ENCODE results near the gene FGD2.
"Not testable (repeated sequence)": the region's sequence is repeated elsewhere in the genome, so short reads cannot be mapped to it uniquely, and the experiment has no call there.

The FGD2 gene

GRCh38 chr6:36980129-36980528 is 25.3 kb upstream of the FGD2 start:
- Histone ChIP-seq H3K27ac (ENCODE audit: low read depth, low read length, severe bottlenecking) (no peak overlapping the region), H3K4me1 (ENCODE audit: control insufficient read depth, insufficient read depth, low read length, poor library complexity, severe bottlenecking) (peaks cover 26% of the 10 kb centered on the region), H3K4me3 (ENCODE audit: extremely low read depth, insufficient read depth, low read length, poor library complexity, severe bottlenecking) (no peak overlapping the region), H3K9me3 (ENCODE audit: control insufficient read depth, low read length) (no peaks in the 10 kb centered on the region), H3K36me3 (ENCODE audit: control insufficient read depth, insufficient read depth, low read length) (peaks cover 89% of the 10 kb centered on the region)
- WGBS, 2 experiments (ENCODE audit: insufficient coverage in 2 of 2), result 93 to 100% methylated on average over 2 to 6 of the region's 6 CpGs

GRCh38 chr6:36980876-36981619 is 24.4 kb upstream of the FGD2 start:
- WGBS, 2 experiments (ENCODE audit: insufficient coverage in 2 of 2), result 81 to 84% methylated on average over 13 to 14 of the region's 14 CpGs

GRCh38 chr6:36983538-36983937 is 21.9 kb upstream of the FGD2 start:
- Histone ChIP-seq H3K4me1 (ENCODE audit: control insufficient read depth, insufficient read depth, low read length, poor library complexity, severe bottlenecking) (peaks cover 30% of the 10 kb centered on the region), H3K36me3 (ENCODE audit: control insufficient read depth, insufficient read depth, low read length) (peaks cover 55% of the 10 kb centered on the region), H3K9me3 (ENCODE audit: control insufficient read depth, low read length) (no peaks in the 10 kb centered on the region), H3K27ac (ENCODE audit: low read depth, low read length, severe bottlenecking) (no peak overlapping the region), H3K4me3 (ENCODE audit: extremely low read depth, insufficient read depth, low read length, poor library complexity, severe bottlenecking) (no peak overlapping the region)
- WGBS, 2 experiments (ENCODE audit: insufficient coverage in 2 of 2), result 91 to 100% methylated on average over 3 of the region's 3 CpGs

More at GRCh38 chr6:36980876-36981619, 24.4 kb upstream of the FGD2 start:
- Histone ChIP-seq H3K4me1 (ENCODE audit: control insufficient read depth, insufficient read depth, low read length, poor library complexity, severe bottlenecking) (peaks cover 26% of the 10 kb centered on the region), H3K9me3 (ENCODE audit: control insufficient read depth, low read length) (no peaks in the 10 kb centered on the region), H3K4me3 (ENCODE audit: extremely low read depth, insufficient read depth, low read length, poor library complexity, severe bottlenecking) (no peak overlapping the region), H3K27ac (ENCODE audit: low read depth, low read length, severe bottlenecking) (no peak overlapping the region), H3K36me3 (ENCODE audit: control insufficient read depth, insufficient read depth, low read length) (peaks cover 80% of the 10 kb centered on the region)

- 4 to 7% methylated on average over 16 to 19 of the region's 19 CpGs for WGBS, 2 experiments (ENCODE audit: insufficient coverage in 2 of 2)
- peak overlapping the region; percentile 96 for H3K4me3 ChIP-seq (ENCODE audit: extremely low read depth, insufficient read depth, low read length, poor library complexity, severe bottlenecking)
- H3K36me3 ChIP-seq (ENCODE audit: control insufficient read depth, insufficient read depth, low read length), result peaks cover 42% of the 10 kb centered on the region
- H3K27ac ChIP-seq (ENCODE audit: low read depth, low read length, severe bottlenecking), result peak overlapping the region; percentile 89
- H3K4me1 ChIP-seq (ENCODE audit: control insufficient read depth, insufficient read depth, low read length, poor library complexity, severe bottlenecking), result peaks cover 30% of the 10 kb centered on the region
- no peaks in the 10 kb centered on the region for H3K9me3 ChIP-seq (ENCODE audit: control insufficient read depth, low read length)
These were observed 20.7 kb upstream of the FGD2 start for GRCh38 chr6:36984581-36985416.

- H3K36me3 ChIP-seq (ENCODE audit: control insufficient read depth, insufficient read depth, low read length), result peaks cover 36% of the 10 kb centered on the region
- H3K9me3 ChIP-seq (ENCODE audit: control insufficient read depth, low read length), result no peaks in the 10 kb centered on the region
- peak overlapping the region; percentile 96 for H3K4me3 ChIP-seq (ENCODE audit: extremely low read depth, insufficient read depth, low read length, poor library complexity, severe bottlenecking)
- peak overlapping the region; percentile 89 for H3K27ac ChIP-seq (ENCODE audit: low read depth, low read length, severe bottlenecking)
- peaks cover 30% of the 10 kb centered on the region for H3K4me1 ChIP-seq (ENCODE audit: control insufficient read depth, insufficient read depth, low read length, poor library complexity, severe bottlenecking)
- 0% methylated on average over 8 of the region's 15 CpGs for WGBS, 2 experiments (ENCODE audit: insufficient coverage in 2 of 2)
These were observed 20.0 kb upstream of the FGD2 start for GRCh38 chr6:36985417-36985807.

GRCh38 chr6:36985808-36986703 is 19.4 kb upstream of the FGD2 start, which contains the start of gene MTCH1:
TSS of gene MTCH1 (minus strand) at chr6:36986196. CDS start at chr6:36986173, 23 bp downstream.
- peaks cover 27% of the 10 kb centered on the region for H3K4me1 ChIP-seq (ENCODE audit: control insufficient read depth, insufficient read depth, low read length, poor library complexity, severe bottlenecking)
- H3K9me3 ChIP-seq (ENCODE audit: control insufficient read depth, low read length), result no peaks in the 10 kb centered on the region
- H3K4me3 ChIP-seq (ENCODE audit: extremely low read depth, insufficient read depth, low read length, poor library complexity, severe bottlenecking), result peak within 1 kb of the TSS; percentile 96
- H3K27ac ChIP-seq (ENCODE audit: low read depth, low read length, severe bottlenecking), result peak within 1 kb of the TSS; percentile 89
- H3K36me3 ChIP-seq (ENCODE audit: control insufficient read depth, insufficient read depth, low read length), result peaks cover 29% of the 10 kb centered on the region
- 0% methylated on average over 91 to 94 of the region's 101 CpGs for WGBS, 2 experiments (ENCODE audit: insufficient coverage in 2 of 2)

- Histone ChIP-seq H3K4me1 (ENCODE audit: control insufficient read depth, insufficient read depth, low read length, poor library complexity, severe bottlenecking) (peaks cover 26% of the 10 kb centered on the region), H3K36me3 (ENCODE audit: control insufficient read depth, insufficient read depth, low read length) (peaks cover 23% of the 10 kb centered on the region), H3K27ac (ENCODE audit: low read depth, low read length, severe bottlenecking) (peak overlapping the region; percentile 89), H3K4me3 (ENCODE audit: extremely low read depth, insufficient read depth, low read length, poor library complexity, severe bottlenecking) (peak overlapping the region; percentile 96), H3K9me3 (ENCODE audit: control insufficient read depth, low read length) (no peaks in the 10 kb centered on the region)
- WGBS, 2 experiments (ENCODE audit: insufficient coverage in 2 of 2), result 14 to 19% methylated on average over 3 to 4 of the region's 8 CpGs
These were observed 18.8 kb upstream of the FGD2 start for GRCh38 chr6:36986704-36987047.

GRCh38 chr6:36989264-36989663 is 16.2 kb upstream of the FGD2 start:
- H3K36me3 ChIP-seq (ENCODE audit: control insufficient read depth, insufficient read depth, low read length), result no peaks in the 10 kb centered on the region
- no peaks in the 10 kb centered on the region for H3K9me3 ChIP-seq (ENCODE audit: control insufficient read depth, low read length)
- H3K4me3 ChIP-seq (ENCODE audit: extremely low read depth, insufficient read depth, low read length, poor library complexity, severe bottlenecking), result no peak overlapping the region
- H3K4me1 ChIP-seq (ENCODE audit: control insufficient read depth, insufficient read depth, low read length, poor library complexity, severe bottlenecking), result peaks cover 4% of the 10 kb centered on the region
- WGBS, 2 experiments (ENCODE audit: insufficient coverage in 2 of 2), result 82 to 86% methylated on average over 5 of the region's 6 CpGs
- H3K27ac ChIP-seq (ENCODE audit: low read depth, low read length, severe bottlenecking), result no peak overlapping the region

- not testable (repeated sequence) for H3K9me3 ChIP-seq (ENCODE audit: control insufficient read depth, low read length); H3K4me1 ChIP-seq (ENCODE audit: control insufficient read depth, insufficient read depth, low read length, poor library complexity, severe bottlenecking); H3K4me3 ChIP-seq (ENCODE audit: extremely low read depth, insufficient read depth, low read length, poor library complexity, severe bottlenecking); H3K36me3 ChIP-seq (ENCODE audit: control insufficient read depth, insufficient read depth, low read length); H3K27ac ChIP-seq (ENCODE audit: low read depth, low read length, severe bottlenecking)
- 80 to 82% methylated on average over 2 of the region's 2 CpGs for WGBS, 2 experiments (ENCODE audit: insufficient coverage in 2 of 2)
These were observed 15.1 kb upstream of the FGD2 start for GRCh38 chr6:36990401-36990800.

Data from mesodermal cell (in vitro differentiated cells).